ENCODE data around the gene NINJ2.

NINJ2 gene

GRCh38 chr12:524167-524951 is 138.9 kb downstream of the NINJ2 start:
- no peak for DNase-seq

GRCh38 chr12:522692-523378 is 140.4 kb downstream of the NINJ2 start:
- no peak for DNase-seq

- no peak for DNase-seq
Observed at GRCh38 chr12:520119-520518, 143.1 kb downstream of the NINJ2 start.

- DNase-seq, result no peak
Observed at GRCh38 chr12:517538-517937, 145.7 kb downstream of the NINJ2 start.
